Astrocyte (in vitro differentiated cells and primary cell): ENCODE results near the gene IQUB. TPM values are rescaled to one million over a fixed set of nuclear protein-coding genes. Genes with fewer than 3 reads are reported as not detected.

ENCODE experiments used
- DNase-seq: peaks from one replicate; pipeline ENCODE4 v3.0.0-alpha.2; 2010; ENCODE audit warnings: low read depth
- FAIRE-seq: peaks from 2 replicates; lab custom pipeline; 2011; peaks lifted over from hg19 to GRCh38; lab: Jason Lieb, UNC
- H2AFZ ChIP-seq: 2 replicates; pipeline ENCODE4 v1.6.0; 2012; ENCODE audit warnings: low read depth, low read length, inconsistent platforms
- H3K27ac ChIP-seq: 2 replicates; pipeline ENCODE4 v1.5.1; 2011; ENCODE audit warnings: low read depth, low read length, inconsistent platforms
- H3K27me3 ChIP-seq: 2 replicates; pipeline ENCODE4 v1.6.0; 2011; ENCODE audit warnings: low read length, inconsistent platforms; ENCODE audit not compliant: insufficient read depth
- H3K36me3 ChIP-seq: 2 replicates; pipeline ENCODE4 v1.5.1; 2011; ENCODE audit warnings: low read length, inconsistent platforms; ENCODE audit not compliant: insufficient read depth
- H3K4me1 ChIP-seq: 2 replicates; pipeline ENCODE4 v1.5.1; 2011; ENCODE audit warnings: low read length, inconsistent platforms; ENCODE audit not compliant: insufficient read depth
- H3K4me2 ChIP-seq: 2 replicates; pipeline ENCODE4 v1.6.0; 2012; ENCODE audit warnings: low read length, inconsistent platforms
- H3K4me3 ChIP-seq: 2 replicates; pipeline ENCODE4 v1.5.1; 2011; ENCODE audit warnings: low read depth, mild to moderate bottlenecking, low read length, inconsistent platforms; ENCODE audit not compliant: insufficient read depth
- H3K79me2 ChIP-seq: 2 replicates; pipeline ENCODE4 v1.6.0; 2012; ENCODE audit warnings: mild to moderate bottlenecking, low read length, inconsistent platforms; ENCODE audit not compliant: insufficient read depth
- H3K9ac ChIP-seq: 2 replicates; pipeline ENCODE4 v1.6.0; 2012; ENCODE audit warnings: mild to moderate bottlenecking, low read length, inconsistent platforms
- H3K9me3 ChIP-seq: 2 replicates; pipeline ENCODE4 v1.5.1; 2012; ENCODE audit warnings: low read depth, mild to moderate bottlenecking, low read length, inconsistent platforms; ENCODE audit not compliant: insufficient read depth
- H4K20me1 ChIP-seq: 2 replicates; pipeline ENCODE4 v1.6.0; 2012; ENCODE audit warnings: low read length, inconsistent platforms; ENCODE audit not compliant: insufficient read depth
- H3K27ac Mint-ChIP-seq: one replicate; pipeline ENCODE4 v1.8.0; 2021; ENCODE audit warnings: mild to moderate bottlenecking, mixed read lengths; ENCODE audit not compliant: unreplicated experiment
- H3K27me3 Mint-ChIP-seq: one replicate; pipeline ENCODE4 v1.8.0; 2021; ENCODE audit warnings: low read depth, mixed read lengths; ENCODE audit not compliant: unreplicated experiment
- H3K36me3 Mint-ChIP-seq: one replicate; pipeline ENCODE4 v1.8.0; 2021; ENCODE audit warnings: low read depth, mixed read lengths; ENCODE audit not compliant: unreplicated experiment
- H3K4me1 Mint-ChIP-seq: one replicate; pipeline ENCODE4 v1.8.0; 2021; ENCODE audit warnings: low read depth, mixed read lengths; ENCODE audit not compliant: unreplicated experiment
- H3K4me3 Mint-ChIP-seq: one replicate; pipeline ENCODE4 v1.8.0; 2021; ENCODE audit warnings: mild to moderate bottlenecking, moderate library complexity, mixed read lengths; ENCODE audit not compliant: unreplicated experiment
- H3K9me3 Mint-ChIP-seq: one replicate; pipeline ENCODE4 v1.8.0; 2021; ENCODE audit warnings: mild to moderate bottlenecking, mixed read lengths; ENCODE audit not compliant: unreplicated experiment
- EZH2 ChIP-seq: IDR thresholded peaks from 2 replicates; pipeline ENCODE4 v1.6.1; 2012; ENCODE audit warnings: mild to moderate bottlenecking, low read length, inconsistent platforms; ENCODE audit not compliant: insufficient read depth
- total RNA-seq: library from RNA; stranded (reverse); gene quantifications from 2 replicates; pipeline ENCODE4 v1.2.1, GENCODE V29; 2021
- TF ChIP-seq, protein P1 (sequence below): IDR thresholded peaks from 2 replicates; pipeline ENCODE4 v1.5.1; 2011; ENCODE audit warnings: low read depth, mild to moderate bottlenecking, inconsistent platforms, low read length, moderate library complexity; ENCODE audit not compliant: insufficient read depth

IQUB gene
- total RNA-seq, 1 donor from 2014 or later: 0.59 TPM

DNA sequence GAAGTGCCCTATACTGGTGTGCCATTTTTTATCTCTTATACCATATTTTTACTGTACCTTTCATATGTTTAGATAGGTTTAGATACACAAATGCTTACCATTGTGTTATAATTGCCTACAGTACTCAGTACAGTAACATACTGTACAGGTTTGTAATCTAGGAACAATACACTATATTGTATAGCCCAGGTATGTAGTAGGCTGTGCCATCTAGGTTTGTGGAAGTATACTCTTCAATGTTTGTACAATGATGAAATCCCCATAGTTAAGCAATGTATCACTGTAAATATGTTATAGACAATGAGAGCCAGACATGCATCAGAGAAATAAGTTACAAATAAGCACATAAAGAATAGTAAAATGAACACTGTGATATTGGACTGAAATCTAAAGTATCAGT, 109.1 kb downstream of the IQUB start:
- Histone ChIP-seq H4K20me1 (no peaks in the 10 kb centered on the region), H3K9ac (no peak overlapping the region), H3K79me2 (no peaks in the 10 kb centered on the region), H3K4me3 (no peak overlapping the region), H3K9me3 (peaks cover 3% of the 10 kb centered on the region), H3K36me3 (no peaks in the 10 kb centered on the region), H3K4me1 (no peaks in the 10 kb centered on the region), H3K27me3 (no peaks in the 10 kb centered on the region), H2AFZ (no peak overlapping the region), H3K4me2 (no peak overlapping the region), H3K27ac (no peak overlapping the region)
- Mint-ChIP-seq H3K27ac (no peak overlapping the region), H3K4me3 (no peak overlapping the region), H3K36me3 (no peaks in the 10 kb centered on the region), H3K9me3 (no peaks in the 10 kb centered on the region), H3K27me3 (no peaks in the 10 kb centered on the region), H3K4me1 (no peaks in the 10 kb centered on the region)
- no peak for DNase-seq
- TF ChIP-seq EZH2: no peak
- TF ChIP-seq, protein P1, sequence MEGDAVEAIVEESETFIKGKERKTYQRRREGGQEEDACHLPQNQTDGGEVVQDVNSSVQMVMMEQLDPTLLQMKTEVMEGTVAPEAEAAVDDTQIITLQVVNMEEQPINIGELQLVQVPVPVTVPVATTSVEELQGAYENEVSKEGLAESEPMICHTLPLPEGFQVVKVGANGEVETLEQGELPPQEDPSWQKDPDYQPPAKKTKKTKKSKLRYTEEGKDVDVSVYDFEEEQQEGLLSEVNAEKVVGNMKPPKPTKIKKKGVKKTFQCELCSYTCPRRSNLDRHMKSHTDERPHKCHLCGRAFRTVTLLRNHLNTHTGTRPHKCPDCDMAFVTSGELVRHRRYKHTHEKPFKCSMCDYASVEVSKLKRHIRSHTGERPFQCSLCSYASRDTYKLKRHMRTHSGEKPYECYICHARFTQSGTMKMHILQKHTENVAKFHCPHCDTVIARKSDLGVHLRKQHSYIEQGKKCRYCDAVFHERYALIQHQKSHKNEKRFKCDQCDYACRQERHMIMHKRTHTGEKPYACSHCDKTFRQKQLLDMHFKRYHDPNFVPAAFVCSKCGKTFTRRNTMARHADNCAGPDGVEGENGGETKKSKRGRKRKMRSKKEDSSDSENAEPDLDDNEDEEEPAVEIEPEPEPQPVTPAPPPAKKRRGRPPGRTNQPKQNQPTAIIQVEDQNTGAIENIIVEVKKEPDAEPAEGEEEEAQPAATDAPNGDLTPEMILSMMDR: no peak
- no peak for FAIRE-seq

GRCh38 chr7:123424463-123424862, 109.9 kb downstream of the IQUB start:
- Histone ChIP-seq H3K9me3 (peaks cover 4% of the 10 kb centered on the region), H3K36me3 (no peaks in the 10 kb centered on the region), H3K4me2 (no peak overlapping the region), H3K79me2 (no peaks in the 10 kb centered on the region), H3K4me1 (no peaks in the 10 kb centered on the region), H3K27me3 (no peaks in the 10 kb centered on the region), H4K20me1 (no peaks in the 10 kb centered on the region), H3K27ac (no peak overlapping the region), H2AFZ (no peak overlapping the region), H3K4me3 (no peak overlapping the region), H3K9ac (no peak overlapping the region)
- Mint-ChIP-seq H3K4me3 (no peak overlapping the region), H3K27me3 (no peaks in the 10 kb centered on the region), H3K9me3 (no peaks in the 10 kb centered on the region), H3K4me1 (no peaks in the 10 kb centered on the region), H3K27ac (no peak overlapping the region), H3K36me3 (no peaks in the 10 kb centered on the region)
- DNase-seq (no peak), FAIRE-seq (no peak)
- no peak for TF ChIP-seq EZH2
- TF ChIP-seq, protein P1: no peak

- no peak overlapping the region for H2AFZ ChIP-seq
- no peaks in the 10 kb centered on the region for H3K27me3 Mint-ChIP-seq
- DNase-seq (no peak), FAIRE-seq (no peak)
- H3K4me1 ChIP-seq: no peaks in the 10 kb centered on the region
- no peak overlapping the region for H3K9ac ChIP-seq
- no peaks in the 10 kb centered on the region for H3K9me3 Mint-ChIP-seq
- no peaks in the 10 kb centered on the region for H4K20me1 ChIP-seq
- H3K27me3 ChIP-seq: no peaks in the 10 kb centered on the region
- H3K9me3 ChIP-seq: peaks cover 5% of the 10 kb centered on the region
- H3K36me3 Mint-ChIP-seq: no peaks in the 10 kb centered on the region
- H3K4me1 Mint-ChIP-seq: no peaks in the 10 kb centered on the region
- no peak overlapping the region for H3K27ac ChIP-seq
- no peak overlapping the region for H3K4me3 ChIP-seq
- H3K79me2 ChIP-seq: no peaks in the 10 kb centered on the region
- H3K4me2 ChIP-seq: no peak overlapping the region
- H3K27ac Mint-ChIP-seq: no peak overlapping the region
- TF ChIP-seq, protein P1: no peak
- no peak for TF ChIP-seq EZH2
- H3K4me3 Mint-ChIP-seq: no peak overlapping the region
- no peaks in the 10 kb centered on the region for H3K36me3 ChIP-seq
Observed at GRCh38 chr7:123423622-123424021, 110.8 kb downstream of the IQUB start.
